GM19438 (cell line): ENCODE data around the gene POLR1A.
"Not testable (repeated sequence)": the region's sequence is repeated elsewhere in the genome, so short reads cannot be mapped to it uniquely, and the experiment has no call there.

ENCODE experiments used
- ATAC-seq: cut with Tn5 transposase; IDR thresholded peaks from one replicate; pipeline ENCODE4 v1.9.1; 2021; ENCODE audit warnings: low read depth; ENCODE audit not compliant: unreplicated experiment

Gene POLR1A

GRCh38 chr2:86001326-86001725, 104.4 kb downstream of the POLR1A start:
- ATAC-seq: no peak

- ATAC-seq: no peak
Observed at GRCh38 chr2:86000938-86001312, 104.8 kb downstream of the POLR1A start.

GRCh38 chr2:86000131-86000937, 105.4 kb downstream of the POLR1A start:
- no peak for ATAC-seq

- ATAC-seq: peak; percentile 78
Observed at GRCh38 chr2:85999061-85999831, 106.4 kb downstream of the POLR1A start.

GRCh38 chr2:85998071-85998991, 107.4 kb downstream of the POLR1A start:
- no peak for ATAC-seq

- no peak for ATAC-seq
Observed at GRCh38 chr2:85997017-85997970, 108.4 kb downstream of the POLR1A start.

GRCh38 chr2:85996591-85996990, 109.1 kb downstream of the POLR1A start:
- no peak for ATAC-seq

GRCh38 chr2:85995648-85996529, 109.8 kb downstream of the POLR1A start:
- ATAC-seq: no peak

- ATAC-seq: no peak
Observed at GRCh38 chr2:85994897-85995647, 110.6 kb downstream of the POLR1A start.

- no peak for ATAC-seq
Observed at GRCh38 chr2:85994421-85994777, 111.3 kb downstream of the POLR1A start.

- no peak for ATAC-seq
Observed at GRCh38 chr2:85992611-85993010, 113.1 kb downstream of the POLR1A start.

GRCh38 chr2:85992053-85992452, 113.6 kb downstream of the POLR1A start:
- ATAC-seq: not testable (repeated sequence)

GRCh38 chr2:85990084-85990483, 115.6 kb downstream of the POLR1A start:
- no peak for ATAC-seq

- no peak for ATAC-seq
Observed at GRCh38 chr2:85989288-85989865, 116.3 kb downstream of the POLR1A start.

GRCh38 chr2:85988914-85989270, 116.8 kb downstream of the POLR1A start:
- no peak for ATAC-seq

GRCh38 chr2:85988175-85988913, 117.3 kb downstream of the POLR1A start:
- no peak for ATAC-seq
